Rectal smooth muscle tissue (tissue), 1 donor: Measurements from ENCODE around the gene HKDC1.
A peak's percentile ranks its signal among the peaks of the same experiment; 100 is the strongest.
"Not testable (repeated sequence)": the region's sequence is repeated elsewhere in the genome, so short reads cannot be mapped to it uniquely, and the experiment has no call there.

Experiments
- H3K27ac ChIP-seq: one replicate; pipeline ENCODE4 v1.7.0; 2013; ENCODE audit warnings: low read depth, low read length, inconsistent platforms
- H3K27me3 ChIP-seq: one replicate; pipeline ENCODE4 v1.7.0; 2013; ENCODE audit warnings: low read length; ENCODE audit not compliant: control insufficient read depth, insufficient read depth
- H3K36me3 ChIP-seq: one replicate; pipeline ENCODE4 v1.7.0; 2013; ENCODE audit warnings: low read length; ENCODE audit not compliant: control insufficient read depth, insufficient read depth
- H3K4me1 ChIP-seq: one replicate; pipeline ENCODE4 v1.7.0; 2013; ENCODE audit warnings: low read length; ENCODE audit not compliant: control insufficient read depth, insufficient read depth
- H3K4me3 ChIP-seq: one replicate; pipeline ENCODE4 v1.7.0; 2013; ENCODE audit warnings: low read length
- H3K9ac ChIP-seq: one replicate; pipeline ENCODE4 v1.7.0; 2013; ENCODE audit warnings: low read length

The HKDC1 gene

DNA sequence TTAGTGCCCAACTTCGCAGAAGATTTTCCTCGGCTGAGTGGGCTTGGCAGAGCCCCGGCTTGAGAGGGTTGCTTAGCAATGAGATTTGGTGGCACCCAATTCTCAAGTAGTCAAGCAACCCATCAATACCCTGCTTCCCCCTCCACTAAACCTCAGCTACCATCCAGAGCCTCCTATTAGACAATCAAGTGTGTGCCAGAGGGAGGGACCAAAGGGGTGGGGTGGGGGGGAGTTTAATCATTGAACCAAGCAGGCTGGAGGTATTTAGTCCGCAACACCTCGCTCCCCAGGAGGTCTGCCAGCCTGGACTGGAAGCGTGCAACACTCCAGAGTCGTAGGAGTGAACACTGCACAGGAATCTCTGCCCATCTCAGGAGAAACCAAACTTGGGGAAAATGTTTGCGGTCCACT is at the start of gene HKDC1:
Gene HKDC1, plus strand, starts transcription at position 292 of the 411 bp plus-strand sequence. Its CDS starts 104 bp downstream, at position 396.
- H3K36me3 ChIP-seq = no peaks in the 10 kb centered on the region
- no peaks in the 10 kb centered on the region for H3K4me1 ChIP-seq
- no peaks in the 10 kb centered on the region for H3K27me3 ChIP-seq
- H3K4me3 ChIP-seq = no peak within 1 kb of the TSS
- H3K9ac ChIP-seq = no peak within 1 kb of the TSS
- no peak within 1 kb of the TSS for H3K27ac ChIP-seq

- no peaks in the 10 kb centered on the region for H3K4me1 ChIP-seq
- H3K36me3 ChIP-seq = peaks cover 3% of the 10 kb centered on the region
- H3K9ac ChIP-seq = no peak overlapping the region
These were observed 47.7 kb upstream of the HKDC1 start for GRCh38 chr10:69172241-69172982.

DNA sequence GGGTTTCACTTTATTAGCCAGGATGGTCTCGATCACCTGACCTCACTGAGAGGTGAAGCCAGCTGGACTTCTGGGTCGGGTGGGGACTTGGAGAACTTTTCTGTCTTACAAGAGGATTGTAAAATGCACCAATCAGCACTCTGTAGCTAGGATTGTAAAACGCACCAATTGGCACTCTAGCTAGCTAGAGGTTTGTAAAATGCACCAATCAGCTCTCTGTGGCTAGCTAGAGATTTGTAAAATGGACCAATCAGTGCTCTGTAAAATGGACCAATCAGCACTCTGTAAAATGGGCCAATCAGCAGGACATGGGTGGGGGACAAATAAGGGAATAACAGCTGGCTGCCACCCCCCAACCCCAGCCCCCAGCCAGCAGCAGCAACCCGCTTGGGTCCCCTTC is 44.8 kb upstream of the HKDC1 start:
- not testable (repeated sequence) for H3K27me3 ChIP-seq, H3K4me3 ChIP-seq, H3K27ac ChIP-seq, H3K4me1 ChIP-seq, H3K36me3 ChIP-seq, H3K9ac ChIP-seq

More at GRCh38 chr10:69172241-69172982, 47.7 kb upstream of the HKDC1 start:
- Histone ChIP-seq H3K27me3 (no peaks in the 10 kb centered on the region), H3K27ac (no peak overlapping the region), H3K4me3 (no peak overlapping the region)

GRCh38 chr10:69176823-69177222 is 43.3 kb upstream of the HKDC1 start:
- no peak overlapping the region for H3K9ac ChIP-seq

GRCh38 chr10:69179089-69179742 is 40.9 kb upstream of the HKDC1 start:
- Histone ChIP-seq H3K27ac (peak overlapping the region; percentile 91), H3K4me3 (peak overlapping the region; percentile 93), H3K4me1 (peaks cover 10% of the 10 kb centered on the region), H3K9ac (peak overlapping the region; percentile 25), H3K27me3 (no peaks in the 10 kb centered on the region), H3K36me3 (peaks cover 4% of the 10 kb centered on the region)

More at GRCh38 chr10:69176823-69177222, 43.3 kb upstream of the HKDC1 start:
- no peaks in the 10 kb centered on the region for H3K27me3 ChIP-seq
- no peak overlapping the region for H3K4me3 ChIP-seq
- no peak overlapping the region for H3K27ac ChIP-seq
- peaks cover 3% of the 10 kb centered on the region for H3K36me3 ChIP-seq
- H3K4me1 ChIP-seq = peaks cover 10% of the 10 kb centered on the region

DNA sequence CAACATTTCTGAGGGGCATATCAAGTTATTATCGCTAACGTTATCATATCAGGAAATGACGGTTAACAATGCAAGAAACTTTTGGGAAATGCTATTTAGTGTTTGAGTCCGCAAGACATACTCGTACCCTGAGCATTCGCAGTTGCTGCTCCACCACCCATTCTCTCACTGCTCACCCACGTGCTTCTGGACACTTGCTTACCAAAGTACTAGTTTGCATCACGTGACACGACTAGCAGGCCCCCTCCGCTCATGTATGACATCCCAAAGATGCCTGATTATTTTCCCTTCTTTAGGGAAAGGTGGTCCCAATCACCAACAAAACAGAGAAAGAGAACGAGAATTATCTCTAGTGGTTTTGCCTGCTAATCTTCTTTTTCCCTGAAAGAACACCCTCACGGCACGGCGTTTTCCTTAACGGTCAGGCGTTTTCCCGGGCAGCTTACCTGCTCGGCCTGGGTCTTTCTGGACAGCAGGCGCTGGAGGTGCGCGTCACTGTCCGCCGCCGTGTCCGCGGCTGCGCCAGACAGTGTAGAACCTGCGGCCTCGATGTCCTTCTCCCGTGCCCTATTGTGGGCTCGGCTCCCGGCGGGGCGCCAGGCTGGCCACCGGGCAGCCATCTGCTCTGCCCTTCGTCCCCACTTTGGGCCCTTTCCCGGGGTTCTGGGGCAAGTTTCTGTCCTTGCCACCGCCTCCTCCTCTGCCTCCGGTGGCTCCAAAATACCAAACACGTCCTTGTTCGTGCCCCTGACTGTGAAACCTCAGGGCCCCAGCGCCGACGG is 40.2 kb upstream of the HKDC1 start, which contains the start of gene SUPV3L1:
Gene SUPV3L1, plus strand, starts transcription at position 492 of the 782 bp plus-strand sequence. Its CDS starts 58 bp downstream, at position 550.
- Histone ChIP-seq H3K4me1 (peaks cover 10% of the 10 kb centered on the region), H3K36me3 (peaks cover 4% of the 10 kb centered on the region), H3K9ac (peak within 1 kb of the TSS; percentile 97), H3K4me3 (peak within 1 kb of the TSS; percentile 93), H3K27me3 (no peaks in the 10 kb centered on the region), H3K27ac (peak within 1 kb of the TSS; percentile 91)

DNA sequence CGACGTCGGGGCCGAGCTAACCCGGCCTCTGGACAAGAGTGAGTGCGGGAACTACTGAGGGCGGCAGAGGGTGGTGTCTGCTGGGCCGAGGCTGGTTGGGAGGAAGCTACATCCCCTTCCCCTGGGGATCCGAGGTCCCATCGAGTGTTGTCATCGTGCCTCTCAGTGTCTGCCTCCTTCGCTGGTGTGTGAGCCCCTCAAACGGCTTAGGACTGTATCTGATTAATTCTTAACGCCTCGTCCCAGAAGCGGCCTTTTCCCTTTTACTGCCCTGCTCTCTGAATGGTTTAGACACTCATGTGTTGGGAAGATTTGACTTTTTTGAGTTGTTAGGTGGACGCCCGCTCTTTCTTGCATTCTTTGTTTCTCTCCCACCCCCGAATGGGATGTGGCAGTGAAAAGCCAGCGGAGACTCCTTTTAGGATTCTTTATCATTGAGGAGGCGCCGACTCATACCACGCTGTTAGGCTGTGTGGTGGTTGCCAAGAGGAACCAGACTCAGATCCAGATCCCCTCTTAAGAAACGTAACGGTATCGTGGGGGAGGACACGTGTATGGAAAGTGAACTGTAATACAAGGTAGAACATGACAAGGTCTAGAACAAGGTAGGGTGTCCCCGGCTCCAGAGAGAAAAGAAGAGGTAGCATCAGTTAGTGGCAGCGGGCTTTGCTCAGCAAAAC is 39.5 kb upstream of the HKDC1 start:
- H3K4me1 ChIP-seq = peaks cover 10% of the 10 kb centered on the region
- no peaks in the 10 kb centered on the region for H3K27me3 ChIP-seq
- peak overlapping the region; percentile 93 for H3K4me3 ChIP-seq
- peaks cover 4% of the 10 kb centered on the region for H3K36me3 ChIP-seq
- H3K9ac ChIP-seq = peak overlapping the region; percentile 97
- peak overlapping the region; percentile 91 for H3K27ac ChIP-seq

DNA sequence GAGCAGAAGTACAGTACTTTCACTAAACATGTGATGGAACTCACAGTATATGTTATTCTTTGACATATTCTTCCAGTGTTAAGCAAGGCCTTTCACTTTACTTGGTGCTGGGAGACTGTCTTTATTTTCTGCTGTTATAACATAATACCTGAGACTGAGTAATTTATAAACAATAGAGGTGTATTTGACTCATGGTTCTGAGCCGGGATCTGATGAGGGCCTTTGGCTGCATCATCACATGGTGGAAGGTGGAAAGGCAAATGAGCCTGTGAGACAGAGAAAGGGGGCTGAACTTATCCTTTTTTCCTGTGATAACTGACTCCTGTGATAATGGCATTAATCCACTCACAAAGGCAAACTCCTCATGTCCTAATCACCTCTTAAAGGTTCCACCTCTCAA is 38.7 kb upstream of the HKDC1 start:
- Histone ChIP-seq H3K9ac (no peak overlapping the region), H3K36me3 (peaks cover 6% of the 10 kb centered on the region), H3K27ac (no peak overlapping the region)

GRCh38 chr10:69182005-69182404 is 38.1 kb upstream of the HKDC1 start:
- no peak overlapping the region for H3K9ac ChIP-seq
- H3K27me3 ChIP-seq = no peaks in the 10 kb centered on the region

More for the DNA sequence above, 38.7 kb upstream of the HKDC1 start:
- Histone ChIP-seq H3K4me3 (peak overlapping the region; percentile 93), H3K4me1 (peaks cover 10% of the 10 kb centered on the region), H3K27me3 (no peaks in the 10 kb centered on the region)

GRCh38 chr10:69186524-69186923 is 33.6 kb upstream of the HKDC1 start:
- Histone ChIP-seq H3K4me3 (no peak overlapping the region), H3K27ac (no peak overlapping the region), H3K4me1 (peaks cover 2% of the 10 kb centered on the region), H3K9ac (no peak overlapping the region), H3K27me3 (no peaks in the 10 kb centered on the region), H3K36me3 (peaks cover 13% of the 10 kb centered on the region)

More at GRCh38 chr10:69182005-69182404, 38.1 kb upstream of the HKDC1 start:
- Histone ChIP-seq H3K4me1 (peaks cover 10% of the 10 kb centered on the region), H3K36me3 (peaks cover 6% of the 10 kb centered on the region), H3K27ac (no peak overlapping the region), H3K4me3 (no peak overlapping the region)

GRCh38 chr10:69201045-69201444 is 19.1 kb upstream of the HKDC1 start:
- Histone ChIP-seq H3K27ac (no peak overlapping the region), H3K4me1 (no peaks in the 10 kb centered on the region), H3K9ac (no peak overlapping the region), H3K4me3 (no peak overlapping the region), H3K27me3 (no peaks in the 10 kb centered on the region), H3K36me3 (peaks cover 12% of the 10 kb centered on the region)

DNA sequence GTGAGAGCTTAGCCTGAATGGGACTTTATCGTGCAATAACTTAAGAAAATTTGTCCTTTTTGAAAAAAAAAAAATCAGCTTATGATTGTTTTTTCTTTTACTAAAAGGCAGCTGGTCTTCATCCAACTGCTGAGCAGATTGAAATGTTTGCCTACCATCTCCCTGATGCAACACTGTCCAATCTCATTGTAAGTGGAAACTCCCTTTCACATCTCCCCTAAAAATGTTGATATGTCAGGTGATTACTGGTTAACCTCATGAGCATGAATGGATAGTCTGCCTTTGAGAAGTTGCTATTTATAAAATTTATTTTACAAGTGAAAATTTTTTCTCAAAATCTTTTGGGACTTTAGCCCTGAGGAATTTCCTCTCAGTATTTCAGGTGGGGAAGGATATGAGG is 17.8 kb upstream of the HKDC1 start:
- Histone ChIP-seq H3K4me1 (no peaks in the 10 kb centered on the region), H3K27me3 (no peaks in the 10 kb centered on the region), H3K4me3 (no peak overlapping the region), H3K27ac (no peak overlapping the region), H3K36me3 (peaks cover 10% of the 10 kb centered on the region), H3K9ac (no peak overlapping the region)
